ENCODE data around the gene SLC16A3.
"Not testable (repeated sequence)": the region's sequence is repeated elsewhere in the genome, so short reads cannot be mapped to it uniquely, and the experiment has no call there.

The SLC16A3 gene

GRCh38 chr17:82228842-82229697, at the start of gene SLC16A3:
Gene SLC16A3 (plus strand): TSS chr17:82229042. CDS start chr17:82236009, 6,967 bp downstream.
- DNase-seq, result peak in 2 of 3 experiments; percentile 19 to 43

- DNase-seq, result no peak
These were observed 49.4 kb upstream of the SLC16A3 start for GRCh38 chr17:82179412-82179811.

- DNase-seq, result no peak
These were observed 48.8 kb upstream of the SLC16A3 start for GRCh38 chr17:82179946-82180475.

GRCh38 chr17:82180776-82181528, 47.9 kb upstream of the SLC16A3 start:
- DNase-seq, result no peak

- no peak for DNase-seq
These were observed 44.1 kb upstream of the SLC16A3 start for GRCh38 chr17:82184761-82185160.

- no peak for DNase-seq
These were observed 42.6 kb upstream of the SLC16A3 start for GRCh38 chr17:82186221-82186620.

GRCh38 chr17:82187500-82187899, 41.3 kb upstream of the SLC16A3 start:
- DNase-seq, result no peak

GRCh38 chr17:82188001-82188961, 40.6 kb upstream of the SLC16A3 start:
- peak in 2 of 3 experiments; percentile 7 to 34 for DNase-seq

GRCh38 chr17:82193050-82193449, 35.8 kb upstream of the SLC16A3 start:
- DNase-seq, result not testable (repeated sequence)

GRCh38 chr17:82193520-82194220, 35.2 kb upstream of the SLC16A3 start:
- no peak for DNase-seq

- no peak for DNase-seq
These were observed 34.1 kb upstream of the SLC16A3 start for GRCh38 chr17:82194765-82195164.

- no peak for DNase-seq
These were observed 32.9 kb upstream of the SLC16A3 start for GRCh38 chr17:82195675-82196672.

GRCh38 chr17:82198092-82198491, 30.8 kb upstream of the SLC16A3 start:
- DNase-seq, result no peak

- no peak for DNase-seq
These were observed 29.3 kb upstream of the SLC16A3 start for GRCh38 chr17:82199496-82199895.

- DNase-seq, result no peak
These were observed 28.7 kb upstream of the SLC16A3 start for GRCh38 chr17:82200135-82200534.

GRCh38 chr17:82200743-82201497, 27.9 kb upstream of the SLC16A3 start:
- DNase-seq, result no peak

GRCh38 chr17:82201498-82201910, 27.3 kb upstream of the SLC16A3 start:
- peak in 1 of 3 experiments; percentile 28 for DNase-seq

GRCh38 chr17:82202981-82203380, 25.9 kb upstream of the SLC16A3 start:
- DNase-seq, result no peak

- DNase-seq, result no peak
These were observed 24.9 kb upstream of the SLC16A3 start for GRCh38 chr17:82203920-82204319.

All from NCI-H1417 (cell line).